SK-N-SH (cell line): ENCODE results near the gene KCNAB1. TPM values are rescaled to one million over a fixed set of nuclear protein-coding genes. Genes with fewer than 3 reads are reported as not detected.
A peak's percentile ranks its signal among the peaks of the same experiment; 100 is the strongest.

Experiments used
- CTCF ChIA-PET: fragments of 300-600, 350-600 bp; formaldehyde crosslinking; extraction: SDS; loops from one replicate; lab custom pipeline; 2021; lab: Yijun Ruan, JAX
- POLR2A ChIA-PET: fragments of 350-600 bp; sonication (Branson Sonifier 250); formaldehyde crosslinking; extraction: SDS; loops from one replicate; lab custom pipeline; 2020; ENCODE audit warnings: antibody characterized with exemption, inconsistent platforms; lab: Yijun Ruan, JAX
- DNase-seq: peaks from one replicate; pipeline ENCODE4 v3.0.0; 2012
- H2AFZ ChIP-seq: fragments of 200-600 bp; sonication (generic); 2 replicates; pipeline ENCODE4 v1.8.1; 2016; ENCODE audit warnings: antibody characterized with exemption, mild to moderate bottlenecking, low read depth
- H3F3A ChIP-seq: fragments of 200-600 bp; sonication (generic); replicated peaks from 2 replicates; pipeline ENCODE3; 2016; ENCODE audit warnings: antibody characterized with exemption, mild to moderate bottlenecking; ENCODE audit not compliant: insufficient read depth
- H3K27ac ChIP-seq, 2 experiments: fragments of 200-500 bp in 1 of 2; fragments of 200-600 bp in 1 of 2; sonication (Bioruptor generic) in 1 of 2; sonication (generic), shearing (Covaris generic) in 1 of 2; 2 replicates each; pipeline versions ENCODE4 v1.5.1 to v1.6.1; 2014 to 2016; ENCODE audit warnings: low read depth in 2 of 2, inconsistent platforms in 1 of 2, low read length in 1 of 2, mild to moderate bottlenecking in 1 of 2, mixed read lengths in 1 of 2
- H3K27me3 ChIP-seq: fragments of 200-600 bp; sonication (generic), shearing (Covaris generic); 2 replicates; pipeline ENCODE4 v1.6.1; 2016; ENCODE audit warnings: mixed run types; ENCODE audit not compliant: insufficient read depth
- H3K36me3 ChIP-seq, 2 experiments: fragments of 200-500 bp in 1 of 2; fragments of 200-600 bp in 1 of 2; sonication (Bioruptor generic) in 1 of 2; sonication (generic) in 1 of 2; replicated peaks in 1 of 2; 2 replicates each; pipeline versions ENCODE3 to v1.5.1; 2014 to 2016; ENCODE audit warnings: low read length in 1 of 2, mild to moderate bottlenecking in 1 of 2; ENCODE audit not compliant: insufficient read depth in 2 of 2, control insufficient read depth in 1 of 2
- H3K4me1 ChIP-seq, 2 experiments: fragments of 200-500 bp in 1 of 2; fragments of 200-600 bp in 1 of 2; sonication (Bioruptor generic) in 1 of 2; sonication (generic), shearing (Covaris generic) in 1 of 2; 2 replicates each; pipeline versions ENCODE4 v1.5.1 to v1.6.1; 2014 to 2016; ENCODE audit warnings: low read depth in 1 of 2, low read length in 1 of 2, mixed run types in 1 of 2; ENCODE audit not compliant: insufficient read depth in 2 of 2, control insufficient read depth in 1 of 2
- H3K4me2 ChIP-seq: fragments of 200-600 bp; sonication (generic), shearing (Covaris generic); 2 replicates; pipeline ENCODE4 v1.6.1; 2017; ENCODE audit warnings: mixed run types
- H3K4me3 ChIP-seq, 2 experiments: fragments of 200-500 bp in 1 of 2; fragments of 200-600 bp in 1 of 2; sonication (Bioruptor generic) in 1 of 2; sonication (generic), shearing (Covaris generic) in 1 of 2; 2 replicates each; pipeline versions ENCODE4 v1.5.1 to v1.8.1; 2014 to 2016; ENCODE audit warnings: low read depth in 2 of 2, inconsistent platforms in 1 of 2, low read length in 1 of 2, mild to moderate bottlenecking in 1 of 2, mixed read lengths in 1 of 2, moderate library complexity in 1 of 2
- H3K79me2 ChIP-seq: fragments of 200-600 bp; sonication (generic); 2 replicates; pipeline ENCODE4 v1.8.1; 2017; ENCODE audit warnings: mild to moderate bottlenecking; ENCODE audit not compliant: insufficient read depth
- H3K9ac ChIP-seq: fragments of 200-600 bp; sonication (generic); 2 replicates; pipeline ENCODE4 v1.6.1; 2017; ENCODE audit warnings: mixed run types
- H3K9me2 ChIP-seq: fragments of 200-600 bp; sonication (generic); 2 replicates; pipeline ENCODE4 v1.6.1; 2017; ENCODE audit warnings: mixed run types
- H3K9me3 ChIP-seq: fragments of 200-600 bp; sonication (generic); 2 replicates; pipeline ENCODE4 v1.6.1; 2017; ENCODE audit warnings: mixed run types, mild to moderate bottlenecking, moderate library complexity
- H4K20me1 ChIP-seq: fragments of 200-600 bp; sonication (generic); 2 replicates; pipeline ENCODE4 v1.6.1; 2017; ENCODE audit warnings: mild to moderate bottlenecking, mixed run types; ENCODE audit not compliant: insufficient read depth
- CHD2 ChIP-seq: fragments of 150-350 bp; IDR thresholded peaks from 2 replicates; pipeline ENCODE4 v1.6.1; 2018; ENCODE audit warnings: low read length; ENCODE audit not compliant: partially characterized antibody
- EP300 ChIP-seq, 2 experiments: IDR thresholded peaks; 2 replicates each; pipeline versions ENCODE4 v1.4.0 to v1.6.1; 2012; ENCODE audit warnings: borderline replicate concordance in 1 of 2, low read depth in 1 of 2, low read length in 1 of 2
- GATA2 ChIP-seq: sonication (generic); formaldehyde crosslinking; IDR thresholded peaks from 2 replicates; pipeline ENCODE4 v1.5.0; 2020; ENCODE audit warnings: mild to moderate bottlenecking, missing genetic modification reagents
- JUND ChIP-seq: IDR thresholded peaks from 2 replicates; pipeline ENCODE4 v1.4.0; 2012
- MAX ChIP-seq: IDR thresholded peaks from 2 replicates; pipeline ENCODE4 v1.4.0; 2012; ENCODE audit warnings: low read depth
- MEF2A ChIP-seq: IDR thresholded peaks from 2 replicates; pipeline ENCODE4 v1.4.0; 2012; ENCODE audit warnings: low read depth, borderline replicate concordance
- PBX3 ChIP-seq: IDR thresholded peaks from 2 replicates; pipeline ENCODE4; 2012
- REST ChIP-seq: IDR thresholded peaks from 2 replicates; pipeline ENCODE4 v1.6.1; 2012; ENCODE audit warnings: mild to moderate bottlenecking, low read depth, low read length, moderate library complexity
- SIN3A ChIP-seq: IDR thresholded peaks from 2 replicates; pipeline ENCODE4 v1.6.1; 2012; ENCODE audit warnings: low read depth, mild to moderate bottlenecking, low read length, moderate library complexity, borderline replicate concordance
- SMC3 ChIP-seq: IDR thresholded peaks from 2 replicates; pipeline ENCODE4 v1.6.1; 2012; ENCODE audit warnings: low read depth, low read length, improper control_type of control experiment
- TCF12 ChIP-seq: IDR thresholded peaks from 2 replicates; pipeline ENCODE4 v1.4.0; 2012
- USF1 ChIP-seq: IDR thresholded peaks from 2 replicates; pipeline ENCODE4 v1.4.0; 2012; ENCODE audit warnings: low read depth, borderline replicate concordance
- YY1 ChIP-seq: IDR thresholded peaks from 2 replicates; pipeline ENCODE4 v1.4.0; 2012; ENCODE audit warnings: low read depth, mild to moderate bottlenecking
- WGBS: methylation state at CpG from one replicate; pipeline ENCODE4 v1.1.6; 2017; ENCODE audit warnings: low lambda C conversion rate; 5-methylcytosine and 5-hydroxymethylcytosine counted together
- polyA plus RNA-seq, 3 experiments: library from polyadenylated mRNA; depleted of rRNA; stranded (reverse); fragments of >200 nt; gene quantifications; 2 replicates each; pipeline ENCODE4 v1.2.3, GENCODE V29; 2012

KCNAB1 gene
- polyA plus RNA-seq, 1 of the 3 experiments (the other 2 are of a cell fraction): 82.1 TPM

- TF ChIP-seq REST (no peak), PBX3 (no peak), EP300 (IDR thresholded peaks at IDR 0.05; ENCODE audit: borderline replicate concordance in 1 of 2, low read depth in 1 of 2, low read length in 1 of 2) (no peak), JUND (no peak), YY1 (no peak), SMC3 (no peak), TCF12 (no peak), SIN3A (no peak), MEF2A (no peak)
Measured at GRCh38 chr3:156259896-156260295, 139.5 kb downstream of the KCNAB1 start (continued).

GRCh38 chr3:156260331-156260730, 140.0 kb downstream of the KCNAB1 start:
- ChIA-PET CTCF (no interaction called here), POLR2A (no interaction called here)
- Histone ChIP-seq H3K27ac (peak overlapping the region in 1 of 2 experiments; percentile 44; a peak in 2 of 4 replicates), H3K27me3 (no peaks in the 10 kb centered on the region), H3K9me2 (no peaks in the 10 kb centered on the region), H3K4me2 (no peak overlapping the region), H2AFZ (0 out of 2 replicates have a peak overlapping the region, but pooled peaks have one; percentile 37), H3K9me3 (peaks cover 12% of the 10 kb centered on the region; the same call in 1 of the 2 replicates), H3K79me2 (no peaks in the 10 kb centered on the region), H4K20me1 (no peaks in the 10 kb centered on the region), H3K36me3 (no peaks in the 10 kb centered on the region), H3K4me3 (no peak overlapping the region), H3K9ac (no peak overlapping the region), H3K4me1 (peaks cover 6 to 9% of the 10 kb centered on the region in 2 experiments; a peak in 2 of 4 replicates), H3F3A (peaks cover 3% of the 10 kb centered on the region)
- DNase-seq: no peak
- TF ChIP-seq GATA2 (CRISPR knock-in tag) (no peak), CHD2 (no peak), USF1 (no peak), PBX3 (0 out of 2 replicates have a peak, but pooled peaks have one; percentile 4), MAX (no peak), MEF2A (peak; percentile 33; the same call in 1 of the 2 replicates)
- 78% methylated on average over 1 of the region's 1 CpG for whole genome bisulfite sequencing
